Tibial artery (tissue), 4 donors: ENCODE measurements around the gene KLHL29.

Experiments
- DNase-seq, 2 donors: peaks; one replicate each; pipeline ENCODE4 v3.0.0-alpha.2; 2019
- H3K27ac ChIP-seq, 2 donors: fragments of 200-600 bp; sonication (generic) in 1 of 2; 1 replicate in 1 of 2; 2 replicates in 1 of 2; pipeline ENCODE4 v1.5.1; 2018 to 2019; ENCODE audit warnings: mild to moderate bottlenecking in 1 of 2
- H3K27me3 ChIP-seq, 2 donors: fragments of 200-600 bp; sonication (generic) in 1 of 2; one replicate each; pipeline versions ENCODE4 v1.5.1 to v1.6.0; 2016 to 2019
- H3K36me3 ChIP-seq, 3 donors: fragments of 200-600 bp; sonication (generic) in 2 of 3; one replicate each; pipeline ENCODE4 v1.5.1; 2016 to 2019; ENCODE audit warnings: mild to moderate bottlenecking in 2 of 3
- H3K4me1 ChIP-seq, 4 donors: fragments of 200-600 bp; sonication (generic) in 2 of 4; 1 replicate in 3 of 4; 2 replicates in 1 of 4; pipeline ENCODE4 v1.5.1; 2016 to 2019
- H3K4me3 ChIP-seq, 2 donors: fragments of 200-600 bp; sonication (generic) in 1 of 2; 1 replicate in 1 of 2; 2 replicates in 1 of 2; pipeline ENCODE4 v1.5.1; 2018 to 2019; ENCODE audit warnings: mild to moderate bottlenecking in 2 of 2
- H3K9me3 ChIP-seq, 3 donors: fragments of 200-600 bp; sonication (generic) in 1 of 3; one replicate each; pipeline ENCODE4 v1.5.1; 2016 to 2019
- CTCF ChIP-seq, 2 experiments: fragments of 200-600 bp in 1 of 2; fragments of 450-650 bp in 1 of 2; IDR thresholded peaks; one replicate each; pipeline ENCODE4 v1.5.1; 2017 to 2019; ENCODE audit warnings: antibody characterized with exemption in 2 of 2, mild to moderate bottlenecking in 1 of 2, moderate library complexity in 1 of 2
- intact Hi-C: fragments of 100-400 bp; cut with DNase I; formaldehyde crosslinking; loops from one replicate; pipeline ENCODE4 v1.15.0; 2023; ENCODE audit warnings: low total_unique reads

Gene KLHL29

DNA sequence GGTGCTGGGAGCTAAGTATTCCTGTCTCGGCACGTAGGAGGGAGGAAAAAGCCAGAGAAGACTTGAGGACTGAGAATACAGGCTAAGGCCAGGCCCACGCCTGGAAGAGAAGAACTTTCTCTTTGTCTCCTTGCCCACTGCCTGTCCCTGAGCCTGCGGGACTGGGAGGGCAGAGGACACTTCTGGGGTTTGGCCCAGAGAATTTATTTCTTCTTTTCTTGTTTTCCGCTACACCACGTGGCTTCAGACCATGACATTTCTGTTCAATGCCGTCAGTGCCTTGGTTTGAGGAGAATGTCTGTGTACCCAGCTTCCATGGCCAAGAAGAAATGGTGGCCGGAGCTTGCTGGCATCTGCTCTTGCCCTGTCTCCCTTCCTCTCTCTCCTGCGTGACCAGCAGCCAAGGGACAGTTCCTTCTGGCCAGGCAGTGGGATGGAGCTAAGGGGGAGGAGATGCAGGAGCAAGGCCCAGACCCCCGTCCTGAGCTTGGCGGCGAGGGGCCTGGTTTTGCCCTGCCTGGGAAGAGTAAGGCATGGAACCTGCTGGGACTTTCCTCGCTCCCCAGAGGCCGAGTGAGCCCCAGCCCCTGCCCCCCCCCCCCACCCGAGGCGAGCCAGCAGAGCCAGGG, 140.3 kb downstream of the KLHL29 start:
- intact Hi-C loops, result loop anchor here (5.0 kb wide), 1 partner anchor 37 kb away; no protein-coding TSS in a partner anchor
- Histone ChIP-seq H3K4me1 (peaks cover under 1 to 53% (median 41%) of the 10 kb centered on the region in 4 donors), H3K27me3 (no peaks in the 10 kb centered on the region), H3K27ac (peak overlapping the region; percentile 75 to 85), H3K9me3 (no peaks in the 10 kb centered on the region), H3K4me3 (no peak overlapping the region), H3K36me3 (no peaks in the 10 kb centered on the region)
- no peak for TF ChIP-seq CTCF (IDR thresholded peaks at IDR 0.05)
- no peak for DNase-seq

- Histone ChIP-seq H3K27me3 (no peaks in the 10 kb centered on the region), H3K9me3 (no peaks in the 10 kb centered on the region), H3K4me1 (peaks cover 0 to 46% (median 38%) of the 10 kb centered on the region in 4 donors), H3K36me3 (no peaks in the 10 kb centered on the region), H3K27ac (peak overlapping the region; percentile 75 to 85), H3K4me3 (no peak overlapping the region)
- no peak for DNase-seq
- intact Hi-C loops, result loop anchor here (5.0 kb wide), 1 partner anchor 36 kb away; no protein-coding TSS in a partner anchor
- no peak for TF ChIP-seq CTCF (IDR thresholded peaks at IDR 0.05)
These were observed 141.1 kb downstream of the KLHL29 start for GRCh38 chr2:23526114-23526513.

- no peaks in the 10 kb centered on the region for H3K36me3 ChIP-seq
- DNase-seq, result no peak
- H3K27me3 ChIP-seq, result no peaks in the 10 kb centered on the region
- H3K9me3 ChIP-seq, result no peaks in the 10 kb centered on the region
- H3K4me1 ChIP-seq, result peaks cover 0 to 46% (median 38%) of the 10 kb centered on the region in 4 donors
- intact Hi-C loops, result loop anchor here (5.0 kb wide), 1 partner anchor 35 kb away; no protein-coding TSS in a partner anchor
- no peak for TF ChIP-seq CTCF (IDR thresholded peaks at IDR 0.05)
- no peak overlapping the region for H3K4me3 ChIP-seq
- peak overlapping the region in 1 of 2 donors; percentile 85 for H3K27ac ChIP-seq
These were observed 142.1 kb downstream of the KLHL29 start for GRCh38 chr2:23526835-23527790.

DNA sequence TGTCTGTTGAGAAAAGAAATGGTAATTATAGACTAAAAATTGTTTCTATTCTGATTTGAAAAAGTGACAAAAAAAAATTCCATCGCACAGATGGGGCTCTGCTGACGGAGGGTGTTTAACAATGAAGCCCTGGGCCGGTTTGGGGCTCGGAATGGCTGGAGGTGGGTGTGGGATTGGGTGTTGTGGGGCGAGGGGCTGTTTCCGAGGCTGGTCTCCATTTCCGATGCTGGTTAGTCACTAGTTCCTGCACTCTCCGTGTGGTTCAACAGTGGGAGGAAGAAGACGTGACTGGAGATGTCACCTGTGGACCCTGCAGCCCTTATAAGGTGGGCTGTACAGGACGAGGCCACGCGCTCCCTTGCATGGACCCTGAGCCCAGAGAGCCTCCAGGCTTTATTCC, 143.2 kb downstream of the KLHL29 start:
- Histone ChIP-seq H3K4me1 (peaks cover 0 to 39% (median 29%) of the 10 kb centered on the region in 4 donors), H3K4me3 (no peak overlapping the region), H3K27ac (no peak overlapping the region), H3K27me3 (no peaks in the 10 kb centered on the region), H3K9me3 (no peaks in the 10 kb centered on the region), H3K36me3 (no peaks in the 10 kb centered on the region)
- TF ChIP-seq CTCF (IDR thresholded peaks at IDR 0.05), result no peak
- intact Hi-C loops, result loop anchor here (5.0 kb wide), 1 partner anchor 34 kb away; no protein-coding TSS in a partner anchor
- no peak for DNase-seq

DNA sequence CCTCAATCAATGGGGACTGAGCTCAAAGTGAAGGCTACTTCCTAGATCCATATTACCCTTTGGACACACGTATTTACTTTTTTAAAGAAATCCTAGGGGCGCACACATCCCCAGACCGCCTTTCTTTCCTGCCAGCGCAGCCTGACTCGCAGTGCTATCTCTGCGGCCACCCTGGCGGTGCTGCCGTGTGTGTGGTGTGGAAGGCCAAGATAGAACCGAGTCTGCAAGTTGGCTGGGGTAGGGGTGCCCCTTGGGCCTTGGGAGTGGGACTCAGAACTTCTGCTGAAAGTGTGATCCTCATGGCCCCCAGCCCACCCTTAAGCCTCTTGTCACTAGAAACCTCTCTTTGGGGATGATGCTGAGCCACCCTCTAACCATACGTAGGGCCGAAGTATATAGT, 143.7 kb downstream of the KLHL29 start:
- Histone ChIP-seq H3K27ac (no peak overlapping the region), H3K36me3 (no peaks in the 10 kb centered on the region), H3K4me1 (peaks cover 0 to 35% (median 24%) of the 10 kb centered on the region in 4 donors), H3K4me3 (no peak overlapping the region), H3K9me3 (no peaks in the 10 kb centered on the region), H3K27me3 (no peaks in the 10 kb centered on the region)
- DNase-seq, result no peak
- no peak for TF ChIP-seq CTCF (IDR thresholded peaks at IDR 0.05)
- intact Hi-C loops, result loop anchor here (5.0 kb wide), 1 partner anchor 34 kb away; no protein-coding TSS in a partner anchor
